Raji (cell line): ENCODE measurements around the gene SGSM2.

Source experiments
- POLR2A ChIP-seq: IDR thresholded peaks from 2 replicates; pipeline ENCODE4 v1.6.1; 2011; ENCODE audit warnings: low read depth, low read length, control low read depth; ENCODE audit not compliant: insufficient read depth

The SGSM2 gene

DNA sequence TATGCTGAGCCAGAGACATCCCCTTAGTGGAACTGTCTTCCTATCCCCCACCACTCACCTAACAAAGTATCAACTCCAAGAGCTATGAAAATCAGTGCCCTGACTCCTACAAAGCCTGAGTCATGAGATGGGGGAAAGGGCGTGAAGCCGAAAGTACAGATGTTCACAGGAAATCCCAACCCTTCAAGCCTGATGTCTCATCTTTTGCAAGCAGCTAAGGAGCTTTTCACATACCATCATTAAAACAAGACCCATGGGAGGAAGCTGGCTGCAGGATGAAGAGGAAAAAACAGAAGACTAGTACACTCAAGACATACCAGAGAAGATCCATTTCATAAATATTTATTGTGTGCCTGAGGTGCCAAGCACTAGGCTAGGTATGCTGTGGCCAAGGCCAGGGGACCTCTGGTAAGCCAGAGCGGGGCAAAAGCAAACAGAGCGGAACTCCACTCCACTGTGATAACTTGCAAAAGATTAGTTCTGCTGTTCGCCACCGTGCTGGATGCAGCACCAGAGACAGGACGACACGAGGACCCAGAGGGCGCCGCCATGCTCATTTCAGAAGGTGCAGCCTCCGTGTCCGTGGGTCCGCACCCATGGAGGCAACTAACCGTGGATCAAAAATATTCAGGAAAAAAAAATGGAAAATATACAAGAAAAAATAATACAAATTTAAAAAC lies 68.1 kb downstream of the SGSM2 start:
- TF ChIP-seq POLR2A = no peak

DNA sequence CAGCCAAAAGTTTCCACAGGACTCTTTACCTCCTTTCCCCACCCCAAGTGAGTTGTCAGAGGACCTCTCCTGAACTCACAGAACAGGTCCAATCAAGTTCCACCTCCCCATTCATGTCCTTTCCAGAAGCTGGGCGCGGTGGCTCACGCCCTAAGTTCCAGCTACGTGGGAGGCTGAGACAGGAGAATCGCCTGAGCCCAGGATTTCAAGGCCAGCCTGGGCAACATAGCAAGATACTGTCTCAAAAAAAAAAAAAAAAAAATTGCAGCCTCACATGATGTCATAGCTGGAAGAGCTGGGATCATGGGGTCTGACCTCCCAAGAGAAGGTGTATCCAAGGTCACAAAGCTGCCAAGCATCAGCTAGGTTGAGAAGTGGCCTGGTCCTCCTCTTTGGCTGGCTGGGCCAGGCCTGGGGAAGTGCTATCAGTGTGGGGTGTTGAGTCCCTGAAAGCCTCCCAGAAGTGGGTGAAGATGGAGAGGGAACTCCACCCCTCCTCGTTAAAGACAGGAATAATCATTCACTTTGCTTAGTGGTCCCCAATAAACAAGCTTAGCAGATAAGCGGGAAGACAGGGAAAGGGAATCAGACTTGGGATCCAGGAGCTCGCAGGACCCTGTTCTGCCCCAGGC lies 69.1 kb downstream of the SGSM2 start:
- no peak for TF ChIP-seq POLR2A

DNA sequence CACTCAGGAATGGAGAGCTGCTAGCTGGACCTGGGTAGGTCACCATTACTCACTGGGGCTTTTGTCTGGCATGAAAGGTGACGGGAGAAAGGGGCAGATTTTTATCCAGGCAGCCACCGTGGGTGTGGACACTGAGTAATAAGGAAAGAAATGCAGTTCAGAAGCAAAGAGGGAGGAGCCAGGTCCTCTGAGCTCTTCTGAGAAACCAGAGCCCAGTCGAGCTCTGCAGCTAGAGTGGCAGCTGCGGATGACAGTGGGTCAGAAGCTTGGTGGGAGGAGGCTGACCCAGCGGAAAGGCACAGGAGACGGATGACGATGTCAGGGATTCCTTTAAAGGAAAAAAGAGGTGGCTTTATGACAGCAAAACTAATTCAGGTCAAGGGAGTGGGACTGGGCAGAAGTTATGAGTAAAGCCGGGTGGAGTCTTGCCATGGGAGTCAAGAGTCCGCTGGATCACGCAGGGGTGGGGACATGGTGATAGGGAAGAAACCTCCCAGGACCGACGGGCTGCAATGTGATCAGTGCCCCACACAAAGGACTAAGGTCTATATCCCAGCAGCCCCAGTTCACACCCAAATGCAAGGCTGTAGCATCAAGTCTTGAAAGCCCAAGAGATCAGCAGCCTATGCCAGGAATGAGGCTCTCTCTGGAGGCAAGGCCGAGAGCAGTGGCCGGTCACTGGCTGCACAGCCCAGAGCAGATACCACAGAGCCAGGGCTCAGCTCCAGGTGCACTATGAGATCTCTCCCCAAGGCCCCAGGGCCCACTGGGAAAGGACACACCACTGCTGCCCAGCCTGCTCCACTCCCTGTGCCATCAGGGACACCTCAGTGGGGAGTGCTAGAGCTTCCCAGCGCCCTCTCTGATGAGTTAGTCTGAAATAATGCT lies 69.8 kb downstream of the SGSM2 start:
- no peak for TF ChIP-seq POLR2A

DNA sequence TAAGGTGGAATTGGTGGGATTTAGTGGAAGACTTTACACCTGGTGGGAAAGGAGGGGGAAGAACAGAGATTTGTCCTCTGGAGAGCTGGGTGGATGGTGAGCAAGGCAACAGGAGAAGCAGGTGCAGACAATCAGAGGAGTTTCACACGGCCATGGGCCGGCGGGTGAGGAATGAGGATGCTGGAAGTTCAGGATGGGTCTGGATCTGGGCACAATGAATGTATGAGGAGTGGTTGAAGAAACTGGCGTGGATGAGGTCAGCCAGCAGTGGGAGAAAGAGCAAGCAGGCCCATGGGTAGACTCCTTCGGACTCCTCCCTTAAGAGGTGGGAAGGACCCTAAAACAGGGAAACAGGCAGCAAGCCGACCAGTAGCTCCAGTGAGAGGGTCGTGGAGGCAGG lies 73.7 kb downstream of the SGSM2 start:
- no peak for TF ChIP-seq POLR2A

DNA sequence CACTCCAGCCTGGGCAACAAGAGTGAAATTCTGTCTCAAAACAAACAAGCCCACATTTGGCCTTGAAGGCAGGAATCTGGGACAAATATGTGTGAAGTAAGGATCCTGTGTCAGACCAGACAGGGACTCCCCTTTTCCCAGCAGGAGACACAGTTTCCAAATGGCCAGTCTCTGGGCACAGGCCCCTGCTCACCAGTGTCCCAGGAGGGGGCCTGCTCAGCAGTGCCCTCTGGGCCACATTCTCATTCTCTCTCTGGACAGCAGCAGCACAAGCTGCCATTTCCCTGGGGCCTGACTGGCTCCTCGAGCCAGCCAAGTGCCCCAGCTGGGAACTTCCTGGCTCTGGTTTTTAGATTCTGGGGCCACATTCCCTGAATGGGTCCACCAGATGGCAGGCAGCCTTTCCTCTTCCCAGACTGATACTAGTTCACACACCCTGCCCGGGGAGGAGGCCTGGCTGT lies 75.3 kb downstream of the SGSM2 start:
- TF ChIP-seq POLR2A = no peak

DNA sequence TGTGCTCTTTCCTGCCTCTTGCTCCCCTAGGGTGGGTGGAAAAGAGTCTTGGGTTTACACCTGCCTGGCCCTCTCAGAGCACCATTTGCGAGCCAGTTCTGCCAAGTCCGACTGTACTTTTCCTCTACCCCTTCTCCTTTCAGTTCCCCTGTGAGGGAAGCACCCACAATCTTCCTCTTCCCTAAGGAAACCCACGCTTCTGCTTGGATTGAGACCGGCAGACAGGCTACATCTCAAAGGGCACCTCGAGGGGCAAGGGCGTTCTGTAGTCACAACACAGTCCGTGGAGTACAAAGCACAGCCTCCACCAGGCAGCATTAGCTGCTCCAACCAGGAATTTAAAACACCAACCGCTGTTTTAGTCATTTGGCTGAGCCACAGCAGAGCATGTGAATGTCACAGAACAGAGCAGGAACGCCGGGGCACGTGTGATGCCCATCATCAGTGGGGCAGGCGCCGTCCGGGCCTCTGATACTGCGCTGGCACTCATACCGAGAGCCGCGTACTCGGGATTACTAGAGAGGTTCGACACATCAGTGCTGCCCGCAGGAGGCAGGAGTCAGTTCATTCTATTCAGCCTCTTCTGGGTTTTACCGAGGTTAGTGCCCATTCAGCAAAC lies 77.3 kb downstream of the SGSM2 start:
- TF ChIP-seq POLR2A = no peak

DNA sequence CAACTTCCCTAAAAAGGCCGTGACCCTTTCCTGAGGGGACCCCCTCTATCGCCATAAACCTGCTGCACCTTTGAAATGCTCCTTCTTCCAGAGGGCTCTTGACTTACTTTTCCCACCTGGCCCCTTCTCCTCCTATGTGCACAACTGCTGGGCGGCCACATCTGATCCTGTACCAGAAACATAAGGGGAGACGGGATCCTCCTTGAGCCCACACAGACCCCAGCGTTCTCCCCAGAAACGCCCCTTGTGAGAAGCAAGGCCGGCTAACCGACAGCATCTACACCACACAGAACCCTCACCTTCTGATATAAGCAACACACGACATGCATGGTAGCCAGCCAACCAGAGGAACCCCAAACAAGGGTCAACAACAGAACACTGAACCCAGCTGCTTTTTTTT lies 77.8 kb downstream of the SGSM2 start:
- no peak for TF ChIP-seq POLR2A

DNA sequence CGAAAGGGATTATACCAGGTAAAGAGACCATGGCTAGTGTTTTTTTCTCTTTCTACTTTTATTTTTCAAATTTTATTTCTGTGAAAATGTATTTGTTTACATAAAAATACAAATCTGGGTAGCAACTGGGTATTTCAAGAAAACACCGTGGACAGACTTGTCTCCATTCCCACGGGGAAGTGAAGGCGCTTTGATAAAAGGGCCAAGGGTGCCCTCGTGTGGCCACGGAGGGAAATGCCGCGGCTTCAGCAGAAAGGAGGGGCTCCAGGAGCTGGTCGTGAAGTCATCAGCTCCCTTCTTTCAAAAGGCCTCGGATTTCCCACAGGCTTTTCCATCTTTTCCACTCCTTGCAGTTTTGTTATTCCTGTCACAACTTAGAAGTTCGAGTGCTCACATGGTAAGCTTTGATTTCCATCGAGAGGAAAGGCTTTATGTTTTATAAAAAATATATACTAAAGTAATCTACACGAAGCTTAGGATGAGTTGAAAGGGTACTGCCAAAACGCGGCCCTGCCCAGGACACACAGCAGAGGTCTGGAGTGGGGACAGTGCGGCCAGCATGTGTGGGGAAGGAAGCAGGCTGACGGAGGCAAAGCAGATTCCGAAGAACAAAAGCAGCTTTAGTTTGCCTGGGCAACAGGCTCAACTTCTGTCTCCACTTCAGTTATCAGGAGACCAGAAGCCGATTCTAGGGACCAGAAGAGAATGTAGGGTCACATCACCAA lies 78.9 kb downstream of the SGSM2 start:
- TF ChIP-seq POLR2A = no peak

DNA sequence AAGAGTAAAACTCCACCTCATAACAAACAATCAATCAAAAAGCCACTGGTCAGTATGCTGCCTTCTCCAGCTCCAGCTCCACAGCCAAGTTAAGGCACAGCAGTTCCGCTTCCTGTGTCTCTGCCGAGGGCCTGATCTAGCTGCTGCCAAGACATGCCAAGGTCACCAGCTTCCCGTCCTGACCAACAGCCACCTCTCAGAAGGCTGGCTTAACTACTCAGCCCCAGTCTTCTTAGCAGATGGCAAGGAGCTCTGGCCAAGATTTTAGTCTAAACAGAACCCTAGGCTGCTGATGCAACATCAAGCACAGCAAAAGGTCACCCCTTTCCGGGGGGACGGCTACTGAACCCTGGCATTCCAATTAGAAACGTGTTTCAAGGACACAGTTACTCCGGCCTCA lies 81.3 kb downstream of the SGSM2 start:
- no peak for TF ChIP-seq POLR2A

DNA sequence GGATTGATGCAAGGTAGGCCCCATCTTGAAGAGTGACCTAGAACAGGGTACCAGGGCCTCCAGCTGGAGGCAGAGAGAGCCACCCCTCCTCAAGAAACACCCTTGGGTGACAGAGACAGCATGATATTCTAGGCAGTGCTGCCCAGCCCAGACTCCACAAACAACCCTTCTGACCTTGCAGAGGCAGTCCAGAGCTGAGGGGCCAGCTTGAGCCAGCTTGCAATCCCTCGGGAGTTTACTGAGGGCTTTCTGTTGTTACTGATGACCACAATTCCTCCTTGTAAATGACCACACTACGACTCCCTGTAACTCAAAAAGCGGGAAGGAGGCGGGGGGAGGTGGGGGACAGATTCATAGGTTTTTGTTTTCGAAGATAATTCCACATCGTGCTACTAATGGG lies 82.2 kb downstream of the SGSM2 start:
- TF ChIP-seq POLR2A = no peak

DNA sequence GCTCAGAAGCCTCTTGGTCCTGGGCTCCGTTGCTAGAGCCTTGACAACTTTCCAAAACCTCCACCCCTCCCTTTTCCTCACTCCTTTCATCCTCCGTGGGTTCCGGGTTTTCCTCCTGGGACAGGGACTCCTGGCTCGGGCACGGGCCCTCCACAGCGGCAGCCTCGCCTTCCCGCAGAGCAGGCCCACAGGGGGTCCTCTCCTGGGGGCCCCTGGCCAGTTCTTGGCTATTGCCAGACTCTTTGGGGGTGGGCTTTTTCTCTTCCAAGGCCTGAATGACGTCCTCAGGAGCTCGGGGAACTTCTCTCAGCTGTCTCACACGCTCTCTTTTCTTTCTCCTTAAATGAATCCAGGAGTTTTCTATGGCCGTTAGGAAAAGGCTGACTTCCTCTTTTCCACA lies 82.9 kb downstream of the SGSM2 start:
- TF ChIP-seq POLR2A = no peak

DNA sequence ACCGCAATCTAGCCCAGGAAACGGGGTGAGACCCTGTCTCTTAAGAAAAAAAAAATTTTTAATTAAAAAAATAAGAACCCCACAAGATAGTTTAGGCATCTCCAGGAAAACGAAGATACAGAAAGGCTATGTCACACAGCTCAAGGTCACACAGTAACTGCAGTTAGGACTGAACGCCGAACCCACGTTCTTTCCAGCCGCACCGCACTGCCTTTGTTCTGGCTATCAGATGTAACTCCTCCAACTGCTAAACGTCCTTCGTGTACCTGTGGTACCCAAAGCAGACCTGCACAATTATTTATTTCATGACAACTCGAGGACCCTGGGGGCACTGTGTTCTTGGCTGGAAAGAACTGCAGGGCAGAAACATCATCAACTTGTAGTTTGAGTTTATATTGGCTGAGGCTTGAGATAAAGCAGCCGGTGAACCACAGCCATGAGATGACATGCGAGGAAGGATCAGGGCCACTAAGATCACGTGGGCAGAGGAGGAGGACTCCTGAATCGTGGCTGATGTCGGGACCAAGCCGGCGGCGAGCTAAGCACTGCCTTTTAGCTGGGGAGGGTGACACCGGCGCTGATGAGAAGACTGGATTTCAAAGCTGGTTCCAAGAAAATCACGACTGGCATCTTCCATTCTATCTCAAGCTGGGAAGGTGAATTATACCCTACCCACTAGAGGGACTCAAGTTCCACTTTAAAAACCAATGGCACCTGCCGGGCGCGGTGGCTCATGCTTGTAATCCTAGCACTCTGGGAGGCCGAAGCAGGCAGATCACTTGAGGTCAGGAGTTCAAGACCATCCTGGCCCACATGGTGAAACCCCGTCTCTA lies 84.2 kb downstream of the SGSM2 start:
- TF ChIP-seq POLR2A = no peak

DNA sequence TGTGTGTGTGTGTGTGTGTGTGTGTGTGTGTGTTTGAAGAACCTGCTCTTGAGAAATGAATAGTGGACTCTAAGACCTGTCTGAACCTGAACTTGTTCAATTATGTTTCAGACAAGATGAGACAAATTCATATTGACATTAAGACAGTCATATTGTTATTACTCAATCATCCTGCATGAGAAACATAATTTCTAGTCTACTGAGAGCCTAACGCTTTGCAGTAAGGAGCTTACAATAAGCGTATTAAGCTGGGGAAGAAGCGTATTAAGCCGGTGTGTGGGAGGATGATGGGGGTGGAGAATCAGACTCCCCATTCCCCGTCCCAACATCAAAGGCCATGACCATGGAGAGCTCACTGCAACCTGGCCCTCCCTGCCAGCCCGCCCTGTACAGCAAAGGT lies 86.0 kb downstream of the SGSM2 start:
- TF ChIP-seq POLR2A = no peak

DNA sequence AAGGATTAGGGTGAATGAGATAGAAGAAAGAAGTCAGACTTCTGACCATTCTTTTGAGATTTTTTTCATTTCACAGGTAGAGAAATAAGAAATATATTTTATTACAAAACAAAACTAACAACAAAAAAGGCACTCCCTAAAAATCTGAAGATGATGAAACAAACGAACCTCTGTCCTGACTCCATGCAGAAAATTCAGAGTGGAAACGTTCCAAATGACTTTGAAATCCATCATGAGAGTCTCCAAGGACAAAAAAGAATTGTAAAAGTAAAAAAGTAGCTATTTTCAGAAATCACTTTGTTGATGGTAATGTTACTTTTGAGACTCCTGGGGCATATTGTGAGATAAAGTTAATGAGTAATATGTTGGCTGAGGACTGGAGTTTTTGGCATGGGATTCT lies 89.9 kb downstream of the SGSM2 start:
- TF ChIP-seq POLR2A = no peak

DNA sequence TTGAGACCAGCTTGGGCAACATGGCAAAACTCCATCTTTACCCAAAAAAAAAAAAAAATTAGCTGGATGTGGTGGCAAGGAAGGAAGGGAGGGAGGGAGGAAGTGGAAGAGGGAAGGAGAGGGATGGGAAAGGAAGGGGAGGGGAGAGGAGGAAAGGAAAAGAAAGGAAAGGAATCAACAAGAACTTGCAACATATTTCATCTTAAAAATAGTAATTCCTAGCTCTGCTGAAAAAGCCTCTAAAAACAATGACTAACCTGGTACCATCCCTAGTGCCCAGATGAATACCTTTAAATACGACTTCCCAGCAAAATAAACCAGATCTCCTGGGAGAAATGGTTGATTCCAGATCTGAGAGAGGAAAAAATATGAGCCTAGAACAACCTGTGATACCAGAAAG lies 90.6 kb downstream of the SGSM2 start:
- TF ChIP-seq POLR2A = no peak
